ENCODE measurements around the gene NT5DC3. TPM values are rescaled to one million over a fixed set of nuclear protein-coding genes. Genes with fewer than 3 reads are reported as not detected.
A peak's percentile ranks its signal among the peaks of the same experiment; 100 is the strongest.

Gene NT5DC3
- polyA plus RNA-seq, 2 of the 4 experiments (the other 2 are of a cell fraction), result 5.2 to 5.6 TPM

DNA sequence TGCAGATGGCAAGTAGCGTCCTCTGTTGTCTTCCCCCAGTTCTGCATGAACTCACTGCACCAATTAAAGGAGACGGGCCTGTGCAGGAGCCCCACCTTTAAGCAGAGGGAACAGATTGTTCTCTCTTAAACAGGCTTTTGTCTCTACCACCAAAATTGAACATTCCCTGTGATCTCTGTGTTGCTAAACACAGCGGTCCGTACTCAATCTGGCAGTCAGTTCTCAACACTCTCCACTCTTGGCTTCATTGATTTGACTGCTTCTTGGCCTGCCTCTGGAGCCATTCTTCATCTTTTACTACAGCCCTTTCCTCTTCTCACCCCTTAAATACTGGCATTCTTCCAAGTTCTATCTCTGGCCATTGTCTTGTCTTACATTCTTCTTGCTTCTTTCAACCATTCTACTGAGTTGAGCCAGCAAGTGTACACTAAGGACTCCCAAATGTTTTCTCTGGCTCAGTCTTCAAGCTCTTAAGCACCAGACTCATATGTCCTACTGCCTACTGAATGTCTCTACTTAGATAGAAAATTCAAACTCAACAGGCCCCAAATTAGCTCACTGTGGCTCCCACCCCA is 8.0 kb upstream of the NT5DC3 start:
- FAIRE-seq (no peak), ATAC-seq (no peak)
- H3K9me3 ChIP-seq, result no peaks in the 10 kb centered on the region

DNA sequence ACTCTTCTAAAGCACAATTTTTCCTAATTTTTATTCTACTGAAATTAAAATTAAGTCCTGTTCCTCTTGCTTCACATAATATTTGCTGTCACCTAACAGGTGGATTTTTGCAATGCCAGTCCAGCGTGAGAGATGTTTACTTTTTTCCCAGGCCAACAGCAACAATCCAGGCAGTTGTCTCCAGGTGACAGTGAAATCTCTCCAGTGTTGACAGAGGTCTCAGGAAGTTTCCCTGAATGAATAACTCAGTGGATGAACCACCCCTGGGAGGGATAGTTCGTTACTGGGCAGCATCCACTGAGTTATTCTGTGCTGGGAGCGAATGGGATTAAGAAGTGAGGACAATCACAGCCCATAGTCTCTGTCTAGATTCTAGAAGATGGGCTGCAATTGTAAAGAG is 7.1 kb upstream of the NT5DC3 start:
- ChIA-PET POLR2A (no interaction called here), CTCF (no interaction called here)
- WGBS (ENCODE audit: missing lambda C conversion rate), result 36% methylated on average over 3 of the region's 3 CpGs
- TF ChIP-seq MAFK (IDR thresholded peaks at IDR 0.05; ENCODE audit: partially characterized antibody) (no peak), EHF (CRISPR knock-in tag; IDR thresholded peaks at IDR 0.05) (no peak), RFX5 (IDR thresholded peaks at IDR 0.05) (no peak), RNF2 (IDR thresholded peaks at IDR 0.05; ENCODE audit: borderline replicate concordance, low read depth) (no peak), ZNF302 (CRISPR knock-in tag; IDR thresholded peaks at IDR 0.05) (no peak), CHD4 (IDR thresholded peaks at IDR 0.05; ENCODE audit: borderline replicate concordance) (no peak), BCL3 (IDR thresholded peaks at IDR 0.05) (no peak), HOXA7 (CRISPR knock-in tag; IDR thresholded peaks at IDR 0.05) (no peak), E2F6 (IDR thresholded peaks at IDR 0.05; ENCODE audit: borderline replicate concordance, low read depth) (no peak), TFCP2L1 (CRISPR knock-in tag; IDR thresholded peaks at IDR 0.05) (no peak), CBX2 (IDR thresholded peaks at IDR 0.05; ENCODE audit: borderline replicate concordance, low read depth) (no peak), HOXB5 (CRISPR knock-in tag; IDR thresholded peaks at IDR 0.05) (no peak), CEBPB (IDR thresholded peaks at IDR 0.05) (no peak)
- TF ChIP-seq, protein P1, sequence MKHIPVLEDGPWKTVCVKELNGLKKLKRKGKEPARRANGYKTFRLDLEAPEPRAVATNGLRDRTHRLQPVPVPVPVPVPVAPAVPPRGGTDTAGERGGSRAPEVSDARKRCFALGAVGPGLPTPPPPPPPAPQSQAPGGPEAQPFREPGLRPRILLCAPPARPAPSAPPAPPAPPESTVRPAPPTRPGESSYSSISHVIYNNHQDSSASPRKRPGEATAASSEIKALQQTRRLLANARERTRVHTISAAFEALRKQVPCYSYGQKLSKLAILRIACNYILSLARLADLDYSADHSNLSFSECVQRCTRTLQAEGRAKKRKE (CRISPR knock-in tag; IDR thresholded peaks at IDR 0.05; ENCODE audit: low read depth), result no peak
- no peak; a peak in 1 of 6 replicates for ATAC-seq
- Histone ChIP-seq H3K4me1 (peaks cover 17% of the 10 kb centered on the region; the same call in 2 of the 3 replicates), H3K27ac (peak overlapping the region in 1 of 2 experiments; percentile 30; a peak in 1 of 6 replicates), H3K9me3 (no peaks in the 10 kb centered on the region), H3K4me3 (no peak overlapping the region), H3K4me2 (no peak overlapping the region)
- peak in 1 of 2 experiments; percentile 23 for DNase-seq (ENCODE audit: low read depth in 1 of 2, low spot score in 1 of 2)
- FAIRE-seq, result peak; percentile 13

More for the DNA sequence above, 8.0 kb upstream of the NT5DC3 start:
- Histone ChIP-seq H3K27ac (peak overlapping the region in 1 of 2 experiments; percentile 51; a peak in 1 of 6 replicates), H3K4me1 (peaks cover 17% of the 10 kb centered on the region; the same call in 2 of the 3 replicates), H3K4me2 (no peak overlapping the region), H3K4me3 (no peak overlapping the region)
- ChIA-PET CTCF (no interaction called here), POLR2A (interaction anchor here (1.2 kb wide), 1 partner anchor 8 kb away, joined by 5 read pairs; the partner anchor contains the start of gene NT5DC3)
- TF ChIP-seq, protein P2, sequence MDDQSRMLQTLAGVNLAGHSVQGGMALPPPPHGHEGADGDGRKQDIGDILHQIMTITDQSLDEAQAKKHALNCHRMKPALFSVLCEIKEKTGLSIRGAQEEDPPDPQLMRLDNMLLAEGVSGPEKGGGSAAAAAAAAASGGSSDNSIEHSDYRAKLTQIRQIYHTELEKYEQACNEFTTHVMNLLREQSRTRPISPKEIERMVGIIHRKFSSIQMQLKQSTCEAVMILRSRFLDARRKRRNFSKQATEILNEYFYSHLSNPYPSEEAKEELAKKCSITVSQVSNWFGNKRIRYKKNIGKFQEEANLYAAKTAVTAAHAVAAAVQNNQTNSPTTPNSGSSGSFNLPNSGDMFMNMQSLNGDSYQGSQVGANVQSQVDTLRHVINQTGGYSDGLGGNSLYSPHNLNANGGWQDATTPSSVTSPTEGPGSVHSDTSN (IDR thresholded peaks at IDR 0.05), result no peak
- TF ChIP-seq CTCF (IDR thresholded peaks at IDR 0.05) (no peak), RCOR1 (IDR thresholded peaks at IDR 0.05; ENCODE audit: low read depth, low read length) (no peak), CBX8 (IDR thresholded peaks at IDR 0.05) (no peak), BCL3 (IDR thresholded peaks at IDR 0.05) (no peak), RARB (CRISPR knock-in tag; IDR thresholded peaks at IDR 0.05) (no peak), RNF2 (IDR thresholded peaks at IDR 0.05; ENCODE audit: borderline replicate concordance, low read depth) (no peak), RFX5 (IDR thresholded peaks at IDR 0.05) (no peak), TP53 (CRISPR knock-in tag; IDR thresholded peaks at IDR 0.05) (no peak), POLR2A (IDR thresholded peaks at IDR 0.05; ENCODE audit: low read length) (no peak), HEYL (CRISPR knock-in tag; IDR thresholded peaks at IDR 0.05) (no peak)
- WGBS (ENCODE audit: missing lambda C conversion rate), result 93% methylated on average over 4 of the region's 4 CpGs
- DNase-seq (ENCODE audit: low read depth in 1 of 2, low spot score in 1 of 2), result no peak
